BLaER1 (cell line): Measurements from ENCODE around the gene CANX.
"Not testable (repeated sequence)": the region's sequence is repeated elsewhere in the genome, so short reads cannot be mapped to it uniquely, and the experiment has no call there.

Experiments used
- H3K27ac ChIP-seq: shearing (Covaris generic); formaldehyde crosslinking; 2 replicates; pipeline ENCODE4 v1.8.1; 2022
- H3K27me3 ChIP-seq: shearing (Covaris generic); formaldehyde crosslinking; 2 replicates; pipeline ENCODE4 v1.8.1; 2022
- H3K36me3 ChIP-seq: shearing (Covaris generic); formaldehyde crosslinking; 2 replicates; pipeline ENCODE4 v1.8.1; 2022
- H3K4me1 ChIP-seq: shearing (Covaris generic); formaldehyde crosslinking; 2 replicates; pipeline ENCODE4 v1.8.1; 2022
- H3K4me2 ChIP-seq: shearing (Covaris generic); formaldehyde crosslinking; 2 replicates; pipeline ENCODE4 v1.8.1; 2022
- H3K4me3 ChIP-seq: shearing (Covaris generic); formaldehyde crosslinking; 2 replicates; pipeline ENCODE4 v1.8.1; 2022
- H3K9ac ChIP-seq: shearing (Covaris generic); formaldehyde crosslinking; 2 replicates; pipeline ENCODE4 v1.8.1; 2022
- H3K9me3 ChIP-seq: shearing (Covaris generic); formaldehyde crosslinking; 2 replicates; pipeline ENCODE4 v1.8.1; 2022
- H4K20me1 ChIP-seq: shearing (Covaris generic); formaldehyde crosslinking; 2 replicates; pipeline ENCODE4 v1.8.1; 2022
- Cebpa-rat ChIP-seq: shearing (Covaris generic); IDR thresholded peaks from 2 replicates; pipeline ENCODE4 v1.8.1; 2022

Gene CANX, protein sequence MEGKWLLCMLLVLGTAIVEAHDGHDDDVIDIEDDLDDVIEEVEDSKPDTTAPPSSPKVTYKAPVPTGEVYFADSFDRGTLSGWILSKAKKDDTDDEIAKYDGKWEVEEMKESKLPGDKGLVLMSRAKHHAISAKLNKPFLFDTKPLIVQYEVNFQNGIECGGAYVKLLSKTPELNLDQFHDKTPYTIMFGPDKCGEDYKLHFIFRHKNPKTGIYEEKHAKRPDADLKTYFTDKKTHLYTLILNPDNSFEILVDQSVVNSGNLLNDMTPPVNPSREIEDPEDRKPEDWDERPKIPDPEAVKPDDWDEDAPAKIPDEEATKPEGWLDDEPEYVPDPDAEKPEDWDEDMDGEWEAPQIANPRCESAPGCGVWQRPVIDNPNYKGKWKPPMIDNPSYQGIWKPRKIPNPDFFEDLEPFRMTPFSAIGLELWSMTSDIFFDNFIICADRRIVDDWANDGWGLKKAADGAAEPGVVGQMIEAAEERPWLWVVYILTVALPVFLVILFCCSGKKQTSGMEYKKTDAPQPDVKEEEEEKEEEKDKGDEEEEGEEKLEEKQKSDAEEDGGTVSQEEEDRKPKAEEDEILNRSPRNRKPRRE

DNA sequence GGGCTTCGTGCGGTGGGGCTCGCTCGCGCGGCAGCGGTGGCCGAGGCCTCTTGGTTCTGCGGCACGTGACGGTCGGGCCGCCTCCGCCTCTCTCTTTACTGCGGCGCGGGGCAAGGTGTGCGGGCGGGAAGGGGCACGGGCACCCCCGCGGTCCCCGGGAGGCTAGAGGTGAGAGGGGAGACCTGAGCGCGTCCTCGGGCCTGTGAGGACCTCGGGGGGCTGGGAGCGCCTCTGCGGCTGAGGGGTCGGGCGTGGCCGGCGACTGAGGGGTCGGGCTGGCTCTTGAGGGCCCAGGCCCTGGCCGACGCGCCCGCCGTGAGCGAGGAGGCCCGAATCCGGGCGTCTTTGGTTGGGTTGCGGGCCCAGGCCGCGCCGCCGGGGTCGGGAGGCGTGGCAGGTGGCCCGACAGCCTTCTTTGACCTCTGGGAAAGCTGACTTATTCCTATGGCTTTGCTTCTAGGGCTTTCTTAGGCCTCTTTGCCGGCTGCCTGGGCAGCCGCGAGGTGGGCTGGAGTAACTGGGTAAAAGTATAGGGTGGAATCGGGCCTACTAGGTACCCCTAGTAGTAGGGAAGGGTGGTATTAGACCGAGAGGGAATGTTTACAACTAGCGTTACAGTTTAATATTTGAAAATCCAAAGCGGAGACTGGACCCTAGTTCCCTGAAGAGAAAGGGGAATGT is at the start of gene CANX:
TSS of gene CANX (plus strand) at position 33 of the 681 bp plus-strand sequence. CDS start 6,715 bp downstream, outside the sequence.
- no peaks in the 10 kb centered on the region for H3K9me3 ChIP-seq
- peaks cover 52% of the 10 kb centered on the region for H4K20me1 ChIP-seq
- no peaks in the 10 kb centered on the region for H3K27me3 ChIP-seq
- H3K4me1 ChIP-seq, result peaks cover 43% of the 10 kb centered on the region
- H3K4me2 ChIP-seq, result peak within 1 kb of the TSS; percentile 89
- no peak for TF ChIP-seq Cebpa-rat
- H3K4me3 ChIP-seq, result peak within 1 kb of the TSS; percentile 88
- H3K9ac ChIP-seq, result peak within 1 kb of the TSS; percentile 100
- H3K36me3 ChIP-seq, result peaks cover 32% of the 10 kb centered on the region
- peak within 1 kb of the TSS; percentile 99 for H3K27ac ChIP-seq

DNA sequence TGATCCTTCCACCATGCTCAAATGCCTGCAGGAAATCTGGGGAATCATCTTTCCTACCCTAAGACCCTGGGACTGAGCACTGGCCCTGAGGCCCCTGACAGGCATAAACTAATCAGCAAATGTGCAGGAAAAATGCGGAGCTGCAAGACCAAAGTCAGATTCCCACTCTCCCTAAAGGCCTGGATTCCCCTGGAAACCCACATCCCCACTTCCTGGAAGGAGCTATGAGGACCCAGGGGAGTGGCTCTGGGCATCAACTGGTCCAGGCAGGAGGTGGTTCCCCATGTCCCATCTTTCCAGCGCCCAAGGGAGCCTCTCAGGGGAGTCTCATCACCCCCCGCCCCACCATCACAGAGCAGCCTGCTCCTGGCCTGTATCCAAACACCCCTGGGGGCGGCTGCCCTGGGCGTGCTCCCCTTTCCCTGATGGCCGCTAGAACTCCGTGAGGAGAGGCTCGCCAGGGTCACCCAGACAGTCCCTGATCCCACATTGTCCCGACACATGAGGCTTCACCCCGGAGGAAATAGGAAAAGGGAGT is 49.5 kb upstream of the CANX start:
- H3K36me3 ChIP-seq, H3K27me3 ChIP-seq, H3K9ac ChIP-seq, H3K9me3 ChIP-seq, H3K27ac ChIP-seq, H3K4me1 ChIP-seq, H3K4me3 ChIP-seq, H4K20me1 ChIP-seq, H3K4me2 ChIP-seq: not testable (repeated sequence)

DNA sequence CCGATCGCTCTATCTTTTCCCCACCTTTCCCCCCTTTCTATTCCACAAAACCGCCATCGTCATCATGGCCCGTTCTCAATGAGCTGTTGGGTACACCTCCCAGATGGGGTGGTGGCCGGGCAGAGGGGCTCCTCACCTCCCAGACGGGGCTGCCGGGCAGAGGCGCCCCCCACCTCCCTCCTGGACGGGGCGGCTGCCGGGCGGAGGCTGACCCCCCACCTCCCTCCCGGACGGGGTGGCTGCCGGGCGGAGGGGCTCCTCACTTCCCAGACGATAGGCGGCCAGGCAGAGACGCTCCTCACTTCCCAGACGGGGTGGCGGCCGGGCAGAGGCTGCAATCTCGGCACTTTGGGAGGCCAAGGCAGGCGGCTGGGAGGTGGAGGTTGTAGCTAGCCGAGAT is 48.5 kb upstream of the CANX start:
- not testable (repeated sequence) for H3K27me3 ChIP-seq, H3K36me3 ChIP-seq, H3K4me1 ChIP-seq, H3K9me3 ChIP-seq, H3K4me2 ChIP-seq, H3K27ac ChIP-seq, H4K20me1 ChIP-seq, H3K9ac ChIP-seq, H3K4me3 ChIP-seq

DNA sequence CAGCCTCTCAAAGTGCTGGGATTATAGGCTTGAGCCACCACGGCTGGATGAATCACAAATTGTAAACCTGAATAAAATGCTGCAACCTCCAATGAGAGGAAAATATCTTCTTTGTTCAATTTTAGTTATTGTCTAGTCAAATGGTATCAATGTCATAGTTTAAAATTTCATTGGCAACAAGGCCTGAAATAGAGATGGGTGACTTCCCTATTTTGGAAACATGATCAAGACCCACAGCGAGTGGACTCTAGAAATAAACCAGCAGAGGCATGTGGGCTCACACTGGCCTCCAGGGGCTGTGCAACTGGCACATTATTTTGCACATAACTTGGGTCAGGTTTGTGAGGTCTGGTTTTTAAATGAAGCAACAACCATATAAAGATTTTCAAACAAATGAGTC is 45.6 kb upstream of the CANX start:
- not testable (repeated sequence) for H3K4me1 ChIP-seq, H3K4me3 ChIP-seq, H3K9ac ChIP-seq, H3K27ac ChIP-seq, H4K20me1 ChIP-seq, H3K4me2 ChIP-seq, H3K9me3 ChIP-seq, H3K36me3 ChIP-seq, H3K27me3 ChIP-seq

DNA sequence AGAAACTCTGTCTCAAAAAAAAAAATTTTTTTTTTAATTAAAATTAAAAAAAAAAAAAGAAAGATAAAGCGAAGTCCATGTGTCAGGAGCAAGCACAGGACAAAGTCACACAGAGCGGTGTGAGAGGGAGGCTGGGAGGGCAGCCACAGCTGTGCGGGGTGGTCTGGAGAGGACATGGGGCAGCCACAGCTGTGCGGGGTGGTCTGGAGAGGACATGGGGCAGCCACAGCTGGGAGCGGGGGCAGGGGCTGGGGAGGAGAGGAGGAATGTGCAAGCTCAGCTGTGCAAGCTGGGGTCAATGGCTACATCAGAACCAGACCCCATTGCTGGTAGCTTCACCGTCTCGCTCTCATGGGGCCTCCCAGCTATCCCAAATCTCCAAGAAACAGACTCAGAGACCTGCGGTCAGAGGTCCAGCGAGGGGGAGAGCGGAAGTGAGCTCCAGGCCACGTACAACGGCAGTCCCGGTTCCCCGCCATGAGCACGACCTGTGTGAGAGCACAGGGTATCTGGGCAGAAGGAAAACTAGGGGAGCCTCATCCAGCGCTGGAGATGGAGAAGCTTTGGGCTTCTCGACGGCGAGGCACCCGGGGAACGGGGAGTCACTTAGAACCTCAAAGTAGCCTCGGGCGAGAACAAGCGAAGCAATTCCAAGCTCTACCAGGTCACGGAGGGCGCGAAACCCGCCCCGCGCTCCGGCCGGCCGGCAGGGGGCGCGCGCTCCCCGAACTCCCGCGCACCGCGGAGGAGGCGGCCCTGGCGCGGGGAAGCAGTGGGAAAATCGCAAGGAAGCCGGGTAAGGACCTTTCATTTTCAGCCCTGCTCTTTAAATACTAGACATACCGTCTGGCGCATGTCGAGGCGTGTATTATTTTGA is 41.2 kb upstream of the CANX start:
- peaks cover 15% of the 10 kb centered on the region for H3K4me1 ChIP-seq
- H3K4me3 ChIP-seq, result 0 out of 2 replicates have a peak overlapping the region, but pooled peaks have one; percentile 46
- H4K20me1 ChIP-seq, H3K9ac ChIP-seq, H3K27me3 ChIP-seq, H3K36me3 ChIP-seq, H3K27ac ChIP-seq, H3K9me3 ChIP-seq: not testable (repeated sequence)
- H3K4me2 ChIP-seq, result peak overlapping the region; percentile 49; the same call in 1 of the 2 replicates

DNA sequence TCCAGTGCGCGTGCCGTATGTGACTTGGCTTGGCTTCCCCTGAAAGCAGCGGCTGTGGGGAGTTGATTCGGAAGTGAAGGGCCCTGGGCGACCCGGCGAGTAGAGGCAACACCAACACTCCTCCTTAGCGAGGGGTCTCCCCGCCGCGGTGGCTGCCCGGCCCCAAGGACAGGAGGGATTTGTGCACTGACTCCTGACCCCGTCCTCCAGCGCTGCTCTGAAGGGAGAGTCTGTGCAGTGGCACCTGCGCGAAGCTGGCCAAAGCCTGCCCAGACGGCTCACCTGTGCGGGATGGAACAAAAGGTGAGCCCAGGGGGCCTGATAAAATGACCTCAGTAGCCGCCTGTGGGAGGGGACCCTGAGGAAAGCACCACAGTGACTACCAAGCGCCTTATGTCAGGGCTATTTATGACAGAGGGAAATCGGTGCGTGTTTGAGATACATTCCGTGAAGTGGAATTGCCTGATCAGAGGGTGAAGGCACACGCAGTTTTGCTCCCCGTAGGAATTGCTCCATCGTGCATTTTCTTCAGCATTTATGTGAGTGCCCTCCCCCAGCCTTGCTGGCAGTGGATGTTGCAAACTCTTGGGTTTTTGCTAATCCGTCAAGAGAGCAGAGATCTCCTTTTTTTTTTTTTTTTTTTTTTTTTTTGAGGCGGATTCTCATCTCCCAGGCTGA is 40.4 kb upstream of the CANX start:
- H3K27me3 ChIP-seq, H3K9me3 ChIP-seq, H3K27ac ChIP-seq, H4K20me1 ChIP-seq: not testable (repeated sequence)
- H3K4me2 ChIP-seq, result peak overlapping the region; percentile 70
- peak overlapping the region; percentile 65 for H3K4me3 ChIP-seq
- peaks cover 15% of the 10 kb centered on the region for H3K4me1 ChIP-seq
- peaks cover 12% of the 10 kb centered on the region for H3K36me3 ChIP-seq
- peak overlapping the region; percentile 49; the same call in 1 of the 2 replicates for H3K9ac ChIP-seq

DNA sequence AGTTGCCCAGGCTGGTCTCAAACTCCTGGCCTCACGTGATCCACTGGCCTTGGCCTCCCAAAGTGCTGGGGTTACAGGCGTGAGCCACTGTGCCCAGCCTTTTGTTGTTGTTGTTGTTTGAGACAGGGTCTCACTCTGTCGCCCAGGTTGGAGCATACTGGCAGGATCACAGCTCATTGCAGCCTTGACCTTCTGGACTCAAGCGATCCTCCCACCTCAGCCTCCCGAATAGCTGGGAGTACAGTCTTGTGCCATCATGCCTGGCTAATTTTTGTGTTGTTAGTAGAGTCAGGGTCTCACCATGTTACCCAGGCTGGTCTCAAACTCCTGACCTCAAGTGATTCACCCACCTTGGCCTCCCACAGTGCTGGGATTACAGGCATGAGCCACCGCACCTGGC is 37.1 kb upstream of the CANX start:
- H3K9me3 ChIP-seq, H4K20me1 ChIP-seq, H3K27ac ChIP-seq, H3K9ac ChIP-seq, H3K4me2 ChIP-seq, H3K4me3 ChIP-seq, H3K27me3 ChIP-seq: not testable (repeated sequence)
- H3K4me1 ChIP-seq, result peaks cover 15% of the 10 kb centered on the region
- peaks cover 44% of the 10 kb centered on the region for H3K36me3 ChIP-seq

DNA sequence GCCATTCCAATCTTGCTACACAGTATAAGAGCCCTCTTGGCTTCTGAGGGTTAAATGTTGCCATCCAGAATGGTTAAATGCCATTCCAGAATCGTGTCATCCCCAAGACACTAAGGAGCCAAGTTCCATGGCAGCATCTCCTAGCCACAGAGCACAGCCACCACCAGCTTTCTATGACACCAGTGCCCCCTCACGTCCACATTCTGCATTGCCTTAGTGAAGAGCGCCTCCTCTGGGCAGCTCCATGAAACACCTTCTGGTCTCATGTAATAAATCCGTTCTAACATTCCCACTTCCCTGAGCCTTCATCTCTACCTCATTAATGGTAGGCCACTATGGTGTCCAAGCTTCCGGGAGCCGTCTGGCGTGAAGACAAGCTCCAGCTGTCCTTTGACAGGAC is 30.4 kb upstream of the CANX start:
- Histone ChIP-seq H3K4me3 (no peak overlapping the region), H3K4me2 (peak overlapping the region; percentile 65), H3K27ac (no peak overlapping the region), H3K4me1 (peaks cover 19% of the 10 kb centered on the region), H3K9me3 (no peaks in the 10 kb centered on the region), H3K9ac (no peak overlapping the region; the same call in 1 of the 2 replicates), H3K36me3 (peaks cover 39% of the 10 kb centered on the region), H4K20me1 (no peaks in the 10 kb centered on the region), H3K27me3 (no peaks in the 10 kb centered on the region)
- no peak for TF ChIP-seq Cebpa-rat
